Mesodermal cell (in vitro differentiated cells): Measurements from ENCODE around the gene CEACAM19.
"Not testable (repeated sequence)": the region's sequence is repeated elsewhere in the genome, so short reads cannot be mapped to it uniquely, and the experiment has no call there.

Experiments used
- H3K27ac ChIP-seq: 2 replicates; pipeline ENCODE4 v1.7.0; 2013; ENCODE audit warnings: mild to moderate bottlenecking, low read depth, low read length, moderate library complexity; ENCODE audit not compliant: severe bottlenecking
- H3K36me3 ChIP-seq: 2 replicates; pipeline ENCODE4 v1.7.1; 2013; ENCODE audit warnings: mild to moderate bottlenecking, low read length, moderate library complexity; ENCODE audit not compliant: control insufficient read depth, insufficient read depth
- H3K4me1 ChIP-seq: one replicate; pipeline ENCODE4 v1.7.1; 2013; ENCODE audit warnings: mild to moderate bottlenecking, low read length; ENCODE audit not compliant: insufficient read depth, control insufficient read depth, poor library complexity, severe bottlenecking
- H3K4me3 ChIP-seq: 2 replicates; pipeline ENCODE4 v1.7.0; 2013; ENCODE audit warnings: low read length, control low read depth, mild to moderate bottlenecking; ENCODE audit not compliant: insufficient read depth, poor library complexity, severe bottlenecking; ENCODE audit errors: extremely low read depth
- H3K9me3 ChIP-seq: 2 replicates; pipeline ENCODE4 v1.7.1; 2013; ENCODE audit warnings: mild to moderate bottlenecking, low read length, moderate library complexity; ENCODE audit not compliant: control insufficient read depth
- WGBS, 2 experiments: methylation state at CpG; one replicate each; pipeline ENCODE4 v1.1.5; 2013; ENCODE audit warnings: missing lambda C conversion rate in 2 of 2; ENCODE audit not compliant: insufficient coverage in 2 of 2; 5-methylcytosine and 5-hydroxymethylcytosine counted together

CEACAM19 gene

GRCh38 chr19:44661904-44662303, 9.4 kb upstream of the CEACAM19 start:
- H3K27ac ChIP-seq = no peak overlapping the region
- 94% methylated on average over 7 of the region's 7 CpGs for WGBS, 2 experiments
- peaks cover 67% of the 10 kb centered on the region for H3K36me3 ChIP-seq
- H3K4me3 ChIP-seq = no peak overlapping the region
- H3K9me3 ChIP-seq = no peaks in the 10 kb centered on the region
- no peaks in the 10 kb centered on the region for H3K4me1 ChIP-seq

DNA sequence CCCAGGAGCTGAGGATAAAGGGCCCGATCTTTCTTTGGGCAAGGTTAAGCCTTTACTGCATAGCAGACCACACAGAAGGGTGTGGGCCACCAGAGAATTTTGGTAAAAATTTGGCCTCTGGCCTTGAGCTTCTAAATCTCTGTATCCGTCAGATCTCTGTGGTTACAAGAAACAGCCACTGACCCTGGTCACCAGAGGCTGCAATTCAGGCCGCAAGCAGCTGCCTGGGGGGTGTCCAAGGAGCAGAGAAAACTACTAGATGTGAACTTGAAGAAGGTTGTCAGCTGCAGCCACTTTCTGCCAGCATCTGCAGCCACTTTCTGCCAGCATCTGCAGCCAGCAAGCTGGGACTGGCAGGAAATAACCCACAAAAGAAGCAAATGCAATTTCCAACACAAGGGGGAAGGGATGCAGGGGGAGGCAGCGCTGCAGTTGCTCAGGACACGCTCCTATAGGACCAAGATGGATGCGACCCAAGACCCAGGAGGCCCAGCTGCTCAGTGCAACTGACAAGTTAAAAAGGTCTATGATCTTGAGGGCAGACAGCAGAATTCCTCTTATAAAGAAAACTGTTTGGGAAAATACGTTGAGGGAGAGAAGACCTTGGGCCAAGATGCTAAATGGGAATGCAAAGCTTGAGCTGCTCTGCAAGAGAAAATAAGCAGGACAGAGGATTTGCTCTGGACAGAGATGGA, 8.4 kb upstream of the CEACAM19 start:
- H3K9me3 ChIP-seq = no peaks in the 10 kb centered on the region
- H3K4me3 ChIP-seq = no peak overlapping the region
- no peak overlapping the region for H3K27ac ChIP-seq
- 99 to 100% methylated on average over 5 to 7 of the region's 7 CpGs for WGBS, 2 experiments
- H3K36me3 ChIP-seq = peaks cover 58% of the 10 kb centered on the region
- no peaks in the 10 kb centered on the region for H3K4me1 ChIP-seq

- Histone ChIP-seq H3K4me3 (no peak overlapping the region), H3K36me3 (peaks cover 46% of the 10 kb centered on the region), H3K27ac (no peak overlapping the region), H3K9me3 (no peaks in the 10 kb centered on the region), H3K4me1 (no peaks in the 10 kb centered on the region)
- WGBS, 2 experiments = 93 to 100% methylated on average over 4 to 5 of the region's 5 CpGs
Observed at GRCh38 chr19:44663996-44664395, 7.3 kb upstream of the CEACAM19 start.

DNA sequence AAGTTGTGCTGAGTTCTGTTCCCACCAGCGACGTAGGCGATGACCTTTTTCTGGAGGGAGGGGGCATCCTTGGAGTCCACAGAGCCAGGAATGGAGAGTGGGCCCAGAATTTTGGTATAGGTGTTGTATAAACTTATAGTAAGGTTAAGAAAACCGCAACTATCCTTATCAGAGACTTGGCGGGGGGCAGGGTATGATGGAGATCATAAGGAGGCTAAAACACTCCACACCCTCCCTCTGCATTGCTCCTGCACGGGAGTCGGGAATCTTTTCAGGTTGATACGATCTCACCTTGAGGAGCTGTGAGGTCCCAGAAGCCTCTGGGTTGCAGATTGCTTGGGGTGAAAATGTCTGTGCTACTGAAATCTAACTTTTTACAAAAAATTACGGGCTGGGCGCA, 6.3 kb upstream of the CEACAM19 start:
- 87 to 89% methylated on average over 5 to 10 of the region's 10 CpGs for WGBS, 2 experiments
- no peaks in the 10 kb centered on the region for H3K9me3 ChIP-seq
- no peak overlapping the region for H3K4me3 ChIP-seq
- no peaks in the 10 kb centered on the region for H3K4me1 ChIP-seq
- peaks cover 37% of the 10 kb centered on the region for H3K36me3 ChIP-seq
- H3K27ac ChIP-seq = no peak overlapping the region

- H3K9me3 ChIP-seq = no peaks in the 10 kb centered on the region
- no peak overlapping the region for H3K27ac ChIP-seq
- H3K4me3 ChIP-seq = no peak overlapping the region
- peaks cover 16% of the 10 kb centered on the region for H3K36me3 ChIP-seq
- 78 to 84% methylated on average over 4 to 6 of the region's 7 CpGs for WGBS, 2 experiments
- no peaks in the 10 kb centered on the region for H3K4me1 ChIP-seq
Observed at GRCh38 chr19:44666852-44667556, 4.3 kb upstream of the CEACAM19 start.

DNA sequence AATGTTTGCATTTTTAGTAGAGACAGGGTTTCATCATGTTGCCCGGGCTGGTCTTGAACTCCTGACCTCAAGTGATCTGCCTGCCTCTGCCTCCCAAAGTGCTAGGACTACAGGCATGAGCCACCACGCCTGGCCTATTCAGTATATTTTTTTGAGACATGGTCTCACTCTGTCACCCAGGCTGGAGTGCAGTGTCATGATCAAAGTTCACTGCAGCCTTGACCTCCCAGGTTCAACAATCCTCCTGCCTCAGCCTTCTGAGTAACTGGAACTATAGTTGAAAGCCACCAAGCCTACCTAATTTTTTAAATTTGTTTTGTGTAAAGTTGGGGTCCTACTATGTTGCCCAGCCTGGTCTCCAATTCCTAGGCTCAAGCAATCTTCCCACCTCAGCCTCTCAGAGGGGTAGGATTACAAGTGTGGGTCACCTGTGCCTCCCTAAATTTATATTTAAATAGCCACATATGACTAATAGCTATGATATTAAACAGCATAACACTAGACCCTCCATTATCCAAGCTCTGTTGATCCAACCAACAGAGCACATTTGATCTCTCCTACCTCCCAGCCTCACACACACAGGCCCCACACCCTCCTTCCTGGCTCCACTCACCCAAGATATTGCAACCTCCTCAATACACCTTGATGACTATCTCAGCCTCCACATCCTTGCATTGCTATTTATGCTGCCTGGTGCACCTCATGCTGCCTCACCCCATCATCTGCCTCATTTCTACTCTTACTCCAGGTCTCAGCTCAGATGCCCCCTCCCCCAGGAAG, 2.1 kb upstream of the CEACAM19 start:
- Histone ChIP-seq H3K36me3 (no peaks in the 10 kb centered on the region), H3K4me1 (no peaks in the 10 kb centered on the region), H3K27ac (no peak overlapping the region), H3K4me3 (no peak overlapping the region), H3K9me3 (no peaks in the 10 kb centered on the region)
- WGBS, 2 experiments = 88 to 89% methylated on average over 2 of the region's 2 CpGs

- not testable (repeated sequence) for H3K36me3 ChIP-seq, H3K4me1 ChIP-seq, H3K27ac ChIP-seq, H3K9me3 ChIP-seq, H3K4me3 ChIP-seq
- WGBS, 2 experiments = 100% methylated on average over 1 of the region's 2 CpGs
Observed at GRCh38 chr19:44670027-44670426, 1.3 kb upstream of the CEACAM19 start.

DNA sequence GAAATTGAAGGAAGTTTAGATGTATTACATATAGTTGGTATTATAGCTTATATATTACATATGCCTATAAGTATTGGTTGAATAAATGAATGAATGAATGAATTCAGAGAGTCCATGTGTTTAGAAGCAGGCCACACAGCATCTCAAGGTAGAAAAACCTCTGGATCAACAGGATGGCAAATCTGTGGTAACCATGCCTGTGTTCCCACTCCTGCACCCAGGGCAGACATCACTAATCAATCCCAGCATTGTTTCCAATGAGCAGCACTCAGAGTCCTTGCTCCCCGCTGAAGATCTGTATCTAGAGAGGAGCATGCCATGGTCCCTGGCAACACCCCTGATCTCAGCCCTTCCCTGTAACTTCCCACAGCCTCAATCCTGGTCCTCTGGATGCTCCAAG, 944 bp downstream of the CEACAM19 start:
- Histone ChIP-seq H3K4me3 (no peak overlapping the region), H3K4me1 (peaks cover 5% of the 10 kb centered on the region), H3K36me3 (no peaks in the 10 kb centered on the region), H3K9me3 (peaks cover 6% of the 10 kb centered on the region), H3K27ac (no peak overlapping the region)
- 67 to 70% methylated on average over 1 of the region's 1 CpG for WGBS, 2 experiments

GRCh38 chr19:44673510-44673909, 2.2 kb downstream of the CEACAM19 start:
- no peaks in the 10 kb centered on the region for H3K36me3 ChIP-seq
- no peak overlapping the region for H3K4me3 ChIP-seq
- 83 to 97% methylated on average over 3 of the region's 4 CpGs for WGBS, 2 experiments
- H3K9me3 ChIP-seq = peaks cover 6% of the 10 kb centered on the region
- H3K27ac ChIP-seq = no peak overlapping the region
- peaks cover 12% of the 10 kb centered on the region for H3K4me1 ChIP-seq

DNA sequence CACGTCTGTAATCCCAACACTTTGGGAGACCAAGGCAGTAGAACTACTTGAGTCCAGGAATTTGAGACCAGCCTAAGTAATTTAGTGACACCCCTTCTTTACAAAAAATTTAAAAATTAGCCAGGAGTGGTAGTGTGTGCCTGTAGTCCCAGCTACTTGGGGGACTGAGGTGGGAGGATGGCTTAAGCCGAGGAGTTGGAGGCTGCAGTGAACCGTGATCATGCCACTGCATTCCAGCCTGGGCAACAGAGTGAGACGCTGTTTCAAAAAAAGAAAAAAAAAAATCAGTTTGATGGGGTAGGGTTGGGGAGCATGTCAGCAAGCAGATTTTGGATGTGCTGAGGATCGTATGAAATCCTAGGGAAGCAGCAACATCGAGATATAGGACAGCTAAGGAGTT, 4.2 kb downstream of the CEACAM19 start:
- Histone ChIP-seq H3K27ac (no peak overlapping the region), H3K36me3 (no peaks in the 10 kb centered on the region), H3K9me3 (peaks cover 6% of the 10 kb centered on the region), H3K4me3 (no peak overlapping the region), H3K4me1 (peaks cover 12% of the 10 kb centered on the region)
- 92 to 98% methylated on average over 6 of the region's 6 CpGs for WGBS, 2 experiments
